WTC11 (cell line): ENCODE results near the gene PI4K2B. TPM values are rescaled to one million over a fixed set of nuclear protein-coding genes. Genes with fewer than 3 reads are reported as not detected.

ENCODE experiments used
- ATAC-seq: fragments of 200-7000 bp; cut with Tn5 transposase; 2 replicates; pipeline ENCODE4 v1.10.0; 2021; ENCODE audit warnings: mild to moderate bottlenecking, moderate library complexity
- CTCF ChIA-PET: fragments of 300-600 bp; sonication (Branson Sonifier 250); formaldehyde crosslinking; loops from one replicate; lab custom pipeline; 2021; ENCODE audit warnings: antibody characterized with exemption; lab: Charles Lee
- POLR2A ChIA-PET: fragments of 350-600 bp; sonication (Branson Sonifier 250); formaldehyde crosslinking; loops from one replicate; lab custom pipeline; 2021; ENCODE audit warnings: antibody characterized with exemption; lab: Charles Lee
- DNase-seq: peaks from one replicate; pipeline ENCODE4 v3.0.0; 2021; ENCODE audit warnings: low spot score
- H3K27ac Mint-ChIP-seq: 2 replicates; pipeline ENCODE4 v1.8.0; 2021; ENCODE audit warnings: mixed read lengths
- H3K27me3 Mint-ChIP-seq: 2 replicates; pipeline ENCODE4 v1.8.0; 2021; ENCODE audit warnings: low read depth, mild to moderate bottlenecking, moderate library complexity, mixed read lengths
- H3K36me3 Mint-ChIP-seq: 2 replicates; pipeline ENCODE4 v1.8.0; 2021; ENCODE audit warnings: mixed read lengths
- H3K4me1 Mint-ChIP-seq: 2 replicates; pipeline ENCODE4 v1.8.0; 2022; ENCODE audit warnings: mixed read lengths
- H3K4me3 Mint-ChIP-seq: 2 replicates; pipeline ENCODE4 v1.8.0; 2021; ENCODE audit warnings: mild to moderate bottlenecking, moderate library complexity, mixed read lengths
- H3K9me3 Mint-ChIP-seq: 2 replicates; pipeline ENCODE4 v1.8.0; 2021; ENCODE audit warnings: mixed read lengths
- CREB1 ChIP-seq: sonication (generic); formaldehyde crosslinking; IDR thresholded peaks from 2 replicates; pipeline ENCODE4 v1.8.0; 2023; ENCODE audit warnings: mild to moderate bottlenecking, missing genetic modification reagents
- GABPB1 ChIP-seq: sonication (generic); formaldehyde crosslinking; IDR thresholded peaks from 2 replicates; pipeline ENCODE4 v1.8.1; 2023; ENCODE audit warnings: mild to moderate bottlenecking, missing genetic modification reagents
- NR1H2 ChIP-seq: sonication (generic); formaldehyde crosslinking; IDR thresholded peaks from 2 replicates; pipeline ENCODE4 v1.9.0; 2021; ENCODE audit warnings: mild to moderate bottlenecking, moderate library complexity, missing genetic modification reagents
- RELA ChIP-seq: sonication (generic); formaldehyde crosslinking; IDR thresholded peaks from 2 replicates; pipeline ENCODE4 v1.8.1; 2022; ENCODE audit warnings: missing genetic modification reagents, mild to moderate bottlenecking, borderline replicate concordance
- SOX15 ChIP-seq: fragments of 250-450 bp; sonication (Bioruptor Pico); IDR thresholded peaks from 2 replicates; pipeline ENCODE4 v1.9.0; 2021; ENCODE audit warnings: mild to moderate bottlenecking
- TEAD1 ChIP-seq: sonication (generic); formaldehyde crosslinking; IDR thresholded peaks from 2 replicates; pipeline ENCODE4 v1.8.0; 2022; ENCODE audit warnings: mild to moderate bottlenecking, missing genetic modification reagents
- ZNF232 ChIP-seq: sonication (generic); formaldehyde crosslinking; IDR thresholded peaks from 2 replicates; pipeline ENCODE4 v1.8.0; 2022; ENCODE audit warnings: mild to moderate bottlenecking, missing genetic modification reagents
- ZNF396 ChIP-seq: fragments of 250-450 bp; sonication (Bioruptor Pico); IDR thresholded peaks from 2 replicates; pipeline ENCODE4 v1.8.0; 2021; ENCODE audit warnings: mild to moderate bottlenecking, moderate library complexity, borderline replicate concordance
- total RNA-seq: library from RNA; stranded (reverse); gene quantifications from 3 replicates; pipeline ENCODE4 v1.2.3, GENCODE V29; 2021
- TF ChIP-seq, protein P1 (sequence below): sonication (generic); formaldehyde crosslinking; IDR thresholded peaks from 2 replicates; pipeline ENCODE4 v1.8.1; 2022; ENCODE audit warnings: low read depth, mild to moderate bottlenecking, moderate library complexity, missing genetic modification reagents, borderline replicate concordance
- TF ChIP-seq, protein P2 (sequence below): fragments of 250-450 bp; sonication (Bioruptor Pico); IDR thresholded peaks from 2 replicates; pipeline ENCODE4 v1.9.0; 2021; ENCODE audit warnings: mild to moderate bottlenecking
- TF ChIP-seq, protein P3 (sequence below): sonication (generic); formaldehyde crosslinking; IDR thresholded peaks from 2 replicates; pipeline ENCODE4 v1.8.1; 2023; ENCODE audit warnings: mild to moderate bottlenecking, missing genetic modification reagents
- TF ChIP-seq, protein P4 (sequence below): sonication (generic); formaldehyde crosslinking; IDR thresholded peaks from 2 replicates; pipeline ENCODE4 v1.8.0; 2022; ENCODE audit warnings: mild to moderate bottlenecking, missing genetic modification reagents
- TF ChIP-seq, protein P5 (sequence below): sonication (generic); formaldehyde crosslinking; IDR thresholded peaks from 2 replicates; pipeline ENCODE4 v1.8.0; 2023; ENCODE audit warnings: missing genetic modification reagents, mild to moderate bottlenecking, borderline replicate concordance
- TF ChIP-seq, protein P6 (sequence below): fragments of 250-450 bp; sonication (Bioruptor Pico); conservative IDR thresholded peaks from 2 replicates; pipeline ENCODE4 v1.9.0; 2021; ENCODE audit warnings: mild to moderate bottlenecking
- TF ChIP-seq, protein P7 (sequence below): sonication (generic); formaldehyde crosslinking; IDR thresholded peaks from 2 replicates; pipeline ENCODE4 v1.8.0; 2023; ENCODE audit warnings: mild to moderate bottlenecking, missing genetic modification reagents

The PI4K2B gene
- total RNA-seq, 1 experiment from 2014 or later, result 15.1 TPM

DNA sequence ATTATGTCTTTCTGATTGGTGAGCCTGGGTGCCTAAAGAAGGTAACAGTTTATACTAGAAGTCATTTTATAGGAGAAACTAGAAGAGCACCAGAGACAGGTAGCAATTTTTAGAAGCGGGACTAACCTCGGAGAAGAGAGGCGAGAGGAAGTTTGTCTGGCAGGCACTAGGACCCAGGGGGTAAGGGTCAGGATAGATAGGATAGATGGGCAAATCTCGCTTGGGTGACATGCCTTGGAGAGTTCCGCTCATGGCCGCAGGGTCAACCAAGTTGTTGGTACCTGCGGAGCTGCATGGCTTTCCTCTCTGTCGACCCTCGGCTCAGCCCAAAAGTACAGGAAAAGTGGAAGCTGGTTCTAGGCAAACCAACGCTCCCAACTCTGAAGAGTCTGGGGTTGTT, 11.3 kb downstream of the PI4K2B start:
- Mint-ChIP-seq H3K27ac (no peak overlapping the region), H3K36me3 (peaks cover 18% of the 10 kb centered on the region), H3K4me3 (no peak overlapping the region; the same call in 1 of the 2 replicates), H3K9me3 (peaks cover 16% of the 10 kb centered on the region), H3K27me3 (no peaks in the 10 kb centered on the region), H3K4me1 (peaks cover 19% of the 10 kb centered on the region)
- DNase-seq (peak; percentile 24), ATAC-seq (no peak)
- POLR2A ChIA-PET, result no interaction called here
- TF ChIP-seq, protein P1, sequence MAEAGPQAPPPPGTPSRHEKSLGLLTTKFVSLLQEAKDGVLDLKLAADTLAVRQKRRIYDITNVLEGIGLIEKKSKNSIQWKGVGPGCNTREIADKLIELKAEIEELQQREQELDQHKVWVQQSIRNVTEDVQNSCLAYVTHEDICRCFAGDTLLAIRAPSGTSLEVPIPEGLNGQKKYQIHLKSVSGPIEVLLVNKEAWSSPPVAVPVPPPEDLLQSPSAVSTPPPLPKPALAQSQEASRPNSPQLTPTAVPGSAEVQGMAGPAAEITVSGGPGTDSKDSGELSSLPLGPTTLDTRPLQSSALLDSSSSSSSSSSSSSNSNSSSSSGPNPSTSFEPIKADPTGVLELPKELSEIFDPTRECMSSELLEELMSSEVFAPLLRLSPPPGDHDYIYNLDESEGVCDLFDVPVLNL, result no peak
- TF ChIP-seq ZNF396 (CRISPR knock-in tag) (no peak), SOX15 (no peak), TEAD1 (CRISPR knock-in tag) (no peak), NR1H2 (no peak), RELA (CRISPR knock-in tag) (no peak)
- TF ChIP-seq, protein P2, sequence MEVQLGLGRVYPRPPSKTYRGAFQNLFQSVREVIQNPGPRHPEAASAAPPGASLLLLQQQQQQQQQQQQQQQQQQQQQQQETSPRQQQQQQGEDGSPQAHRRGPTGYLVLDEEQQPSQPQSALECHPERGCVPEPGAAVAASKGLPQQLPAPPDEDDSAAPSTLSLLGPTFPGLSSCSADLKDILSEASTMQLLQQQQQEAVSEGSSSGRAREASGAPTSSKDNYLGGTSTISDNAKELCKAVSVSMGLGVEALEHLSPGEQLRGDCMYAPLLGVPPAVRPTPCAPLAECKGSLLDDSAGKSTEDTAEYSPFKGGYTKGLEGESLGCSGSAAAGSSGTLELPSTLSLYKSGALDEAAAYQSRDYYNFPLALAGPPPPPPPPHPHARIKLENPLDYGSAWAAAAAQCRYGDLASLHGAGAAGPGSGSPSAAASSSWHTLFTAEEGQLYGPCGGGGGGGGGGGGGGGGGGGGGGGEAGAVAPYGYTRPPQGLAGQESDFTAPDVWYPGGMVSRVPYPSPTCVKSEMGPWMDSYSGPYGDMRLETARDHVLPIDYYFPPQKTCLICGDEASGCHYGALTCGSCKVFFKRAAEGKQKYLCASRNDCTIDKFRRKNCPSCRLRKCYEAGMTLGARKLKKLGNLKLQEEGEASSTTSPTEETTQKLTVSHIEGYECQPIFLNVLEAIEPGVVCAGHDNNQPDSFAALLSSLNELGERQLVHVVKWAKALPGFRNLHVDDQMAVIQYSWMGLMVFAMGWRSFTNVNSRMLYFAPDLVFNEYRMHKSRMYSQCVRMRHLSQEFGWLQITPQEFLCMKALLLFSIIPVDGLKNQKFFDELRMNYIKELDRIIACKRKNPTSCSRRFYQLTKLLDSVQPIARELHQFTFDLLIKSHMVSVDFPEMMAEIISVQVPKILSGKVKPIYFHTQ (CRISPR knock-in tag), result no peak
- TF ChIP-seq, protein P3, sequence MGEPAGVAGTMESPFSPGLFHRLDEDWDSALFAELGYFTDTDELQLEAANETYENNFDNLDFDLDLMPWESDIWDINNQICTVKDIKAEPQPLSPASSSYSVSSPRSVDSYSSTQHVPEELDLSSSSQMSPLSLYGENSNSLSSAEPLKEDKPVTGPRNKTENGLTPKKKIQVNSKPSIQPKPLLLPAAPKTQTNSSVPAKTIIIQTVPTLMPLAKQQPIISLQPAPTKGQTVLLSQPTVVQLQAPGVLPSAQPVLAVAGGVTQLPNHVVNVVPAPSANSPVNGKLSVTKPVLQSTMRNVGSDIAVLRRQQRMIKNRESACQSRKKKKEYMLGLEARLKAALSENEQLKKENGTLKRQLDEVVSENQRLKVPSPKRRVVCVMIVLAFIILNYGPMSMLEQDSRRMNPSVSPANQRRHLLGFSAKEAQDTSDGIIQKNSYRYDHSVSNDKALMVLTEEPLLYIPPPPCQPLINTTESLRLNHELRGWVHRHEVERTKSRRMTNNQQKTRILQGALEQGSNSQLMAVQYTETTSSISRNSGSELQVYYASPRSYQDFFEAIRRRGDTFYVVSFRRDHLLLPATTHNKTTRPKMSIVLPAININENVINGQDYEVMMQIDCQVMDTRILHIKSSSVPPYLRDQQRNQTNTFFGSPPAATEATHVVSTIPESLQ (CRISPR knock-in tag), result no peak
- TF ChIP-seq, protein P4, sequence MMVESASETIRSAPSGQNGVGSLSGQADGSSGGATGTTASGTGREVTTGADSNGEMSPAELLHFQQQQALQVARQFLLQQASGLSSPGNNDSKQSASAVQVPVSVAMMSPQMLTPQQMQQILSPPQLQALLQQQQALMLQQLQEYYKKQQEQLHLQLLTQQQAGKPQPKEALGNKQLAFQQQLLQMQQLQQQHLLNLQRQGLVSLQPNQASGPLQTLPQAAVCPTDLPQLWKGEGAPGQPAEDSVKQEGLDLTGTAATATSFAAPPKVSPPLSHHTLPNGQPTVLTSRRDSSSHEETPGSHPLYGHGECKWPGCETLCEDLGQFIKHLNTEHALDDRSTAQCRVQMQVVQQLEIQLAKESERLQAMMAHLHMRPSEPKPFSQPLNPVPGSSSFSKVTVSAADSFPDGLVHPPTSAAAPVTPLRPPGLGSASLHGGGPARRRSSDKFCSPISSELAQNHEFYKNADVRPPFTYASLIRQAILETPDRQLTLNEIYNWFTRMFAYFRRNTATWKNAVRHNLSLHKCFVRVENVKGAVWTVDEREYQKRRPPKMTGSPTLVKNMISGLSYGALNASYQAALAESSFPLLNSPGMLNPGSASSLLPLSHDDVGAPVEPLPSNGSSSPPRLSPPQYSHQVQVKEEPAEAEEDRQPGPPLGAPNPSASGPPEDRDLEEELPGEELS (CRISPR knock-in tag), result no peak
- CTCF ChIA-PET, result no interaction called here

DNA sequence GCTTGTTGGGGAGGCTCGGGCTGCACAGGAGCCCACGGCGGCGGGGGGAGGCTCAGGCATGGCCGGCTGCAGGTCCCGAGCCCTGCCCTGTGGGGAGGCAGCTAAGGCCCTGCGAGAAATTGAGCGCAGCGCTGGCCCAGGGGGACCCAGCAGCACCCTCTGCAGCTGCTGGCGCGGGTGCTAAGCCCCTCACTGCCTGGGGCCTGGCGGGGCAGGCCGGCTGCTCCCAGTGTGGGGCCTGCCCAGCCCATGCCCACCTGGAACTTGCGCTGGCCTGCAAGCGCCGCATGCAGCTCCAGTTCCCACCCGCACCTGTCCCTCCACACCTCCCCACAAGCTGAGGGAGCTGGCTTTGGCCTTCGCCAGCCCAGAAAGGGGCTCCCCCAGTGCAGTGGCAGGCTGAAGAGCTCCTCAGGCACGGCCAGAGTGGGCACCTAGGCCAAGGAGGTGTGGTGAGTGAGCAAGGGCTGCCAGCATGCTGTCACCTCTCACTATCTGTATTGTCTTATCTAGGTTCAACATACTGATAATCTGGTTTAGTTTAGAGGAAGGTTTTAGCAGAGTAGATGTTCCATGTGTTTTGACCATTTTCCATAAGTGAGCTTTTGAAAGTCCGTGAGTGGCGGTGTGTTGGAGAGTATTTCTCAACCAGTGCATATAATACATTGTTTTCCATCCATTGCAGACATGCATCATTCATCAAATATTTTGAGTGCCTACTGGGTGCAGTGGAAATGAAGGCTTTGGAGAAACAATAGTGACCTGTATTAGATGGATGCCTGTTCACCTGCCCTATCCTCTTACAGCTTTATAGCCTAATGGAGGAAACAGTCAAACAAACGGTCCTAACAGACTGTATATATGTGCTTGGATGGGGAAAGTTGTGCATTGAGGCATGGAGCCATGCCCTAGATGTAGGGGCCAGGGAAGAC, 13.1 kb downstream of the PI4K2B start:
- no peak overlapping the region for H3K27ac Mint-ChIP-seq
- DNase-seq, result no peak
- TF ChIP-seq, protein P5, sequence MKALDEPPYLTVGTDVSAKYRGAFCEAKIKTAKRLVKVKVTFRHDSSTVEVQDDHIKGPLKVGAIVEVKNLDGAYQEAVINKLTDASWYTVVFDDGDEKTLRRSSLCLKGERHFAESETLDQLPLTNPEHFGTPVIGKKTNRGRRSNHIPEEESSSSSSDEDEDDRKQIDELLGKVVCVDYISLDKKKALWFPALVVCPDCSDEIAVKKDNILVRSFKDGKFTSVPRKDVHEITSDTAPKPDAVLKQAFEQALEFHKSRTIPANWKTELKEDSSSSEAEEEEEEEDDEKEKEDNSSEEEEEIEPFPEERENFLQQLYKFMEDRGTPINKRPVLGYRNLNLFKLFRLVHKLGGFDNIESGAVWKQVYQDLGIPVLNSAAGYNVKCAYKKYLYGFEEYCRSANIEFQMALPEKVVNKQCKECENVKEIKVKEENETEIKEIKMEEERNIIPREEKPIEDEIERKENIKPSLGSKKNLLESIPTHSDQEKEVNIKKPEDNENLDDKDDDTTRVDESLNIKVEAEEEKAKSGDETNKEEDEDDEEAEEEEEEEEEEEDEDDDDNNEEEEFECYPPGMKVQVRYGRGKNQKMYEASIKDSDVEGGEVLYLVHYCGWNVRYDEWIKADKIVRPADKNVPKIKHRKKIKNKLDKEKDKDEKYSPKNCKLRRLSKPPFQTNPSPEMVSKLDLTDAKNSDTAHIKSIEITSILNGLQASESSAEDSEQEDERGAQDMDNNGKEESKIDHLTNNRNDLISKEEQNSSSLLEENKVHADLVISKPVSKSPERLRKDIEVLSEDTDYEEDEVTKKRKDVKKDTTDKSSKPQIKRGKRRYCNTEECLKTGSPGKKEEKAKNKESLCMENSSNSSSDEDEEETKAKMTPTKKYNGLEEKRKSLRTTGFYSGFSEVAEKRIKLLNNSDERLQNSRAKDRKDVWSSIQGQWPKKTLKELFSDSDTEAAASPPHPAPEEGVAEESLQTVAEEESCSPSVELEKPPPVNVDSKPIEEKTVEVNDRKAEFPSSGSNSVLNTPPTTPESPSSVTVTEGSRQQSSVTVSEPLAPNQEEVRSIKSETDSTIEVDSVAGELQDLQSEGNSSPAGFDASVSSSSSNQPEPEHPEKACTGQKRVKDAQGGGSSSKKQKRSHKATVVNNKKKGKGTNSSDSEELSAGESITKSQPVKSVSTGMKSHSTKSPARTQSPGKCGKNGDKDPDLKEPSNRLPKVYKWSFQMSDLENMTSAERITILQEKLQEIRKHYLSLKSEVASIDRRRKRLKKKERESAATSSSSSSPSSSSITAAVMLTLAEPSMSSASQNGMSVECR (CRISPR knock-in tag), result no peak
- TF ChIP-seq, protein P6, sequence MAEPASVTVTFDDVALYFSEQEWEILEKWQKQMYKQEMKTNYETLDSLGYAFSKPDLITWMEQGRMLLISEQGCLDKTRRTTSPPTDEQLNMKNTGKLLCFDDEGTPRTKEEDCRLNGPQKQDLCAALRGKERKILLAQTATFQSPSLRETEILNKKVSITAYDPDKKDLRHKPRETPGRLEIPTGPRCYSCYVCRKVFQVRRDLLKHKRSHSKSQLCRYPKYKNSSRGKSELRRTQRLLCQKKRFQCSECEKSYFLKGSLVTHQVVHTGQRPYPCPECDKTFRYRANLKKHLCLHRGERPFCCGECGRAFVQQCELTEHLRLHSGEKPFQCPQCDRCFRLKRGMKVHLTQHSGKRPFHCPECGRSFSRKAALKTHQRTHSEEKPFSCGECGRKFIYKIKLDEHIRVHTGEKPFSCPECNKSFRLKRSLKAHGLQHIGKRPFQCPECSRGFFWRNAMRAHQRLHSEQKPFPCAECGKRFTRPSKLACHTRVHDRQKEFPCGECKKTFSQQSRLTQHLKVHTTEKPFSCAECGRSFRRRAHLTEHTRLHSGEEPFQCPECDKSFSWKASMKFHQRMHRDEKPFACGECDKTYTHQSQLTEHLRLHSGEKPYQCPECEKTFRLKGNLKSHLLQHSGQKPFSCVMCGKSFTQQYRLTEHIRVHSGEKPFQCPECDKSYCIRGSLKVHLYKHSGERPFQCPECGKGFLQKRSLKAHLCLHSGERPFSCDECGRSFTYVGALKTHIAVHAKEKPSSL (CRISPR knock-in tag), result no peak
- TF ChIP-seq CREB1, result no peak
- no peak for TF ChIP-seq GABPB1 (CRISPR knock-in tag)
- TF ChIP-seq ZNF232 (CRISPR knock-in tag), result no peak
- TF ChIP-seq, protein P7, sequence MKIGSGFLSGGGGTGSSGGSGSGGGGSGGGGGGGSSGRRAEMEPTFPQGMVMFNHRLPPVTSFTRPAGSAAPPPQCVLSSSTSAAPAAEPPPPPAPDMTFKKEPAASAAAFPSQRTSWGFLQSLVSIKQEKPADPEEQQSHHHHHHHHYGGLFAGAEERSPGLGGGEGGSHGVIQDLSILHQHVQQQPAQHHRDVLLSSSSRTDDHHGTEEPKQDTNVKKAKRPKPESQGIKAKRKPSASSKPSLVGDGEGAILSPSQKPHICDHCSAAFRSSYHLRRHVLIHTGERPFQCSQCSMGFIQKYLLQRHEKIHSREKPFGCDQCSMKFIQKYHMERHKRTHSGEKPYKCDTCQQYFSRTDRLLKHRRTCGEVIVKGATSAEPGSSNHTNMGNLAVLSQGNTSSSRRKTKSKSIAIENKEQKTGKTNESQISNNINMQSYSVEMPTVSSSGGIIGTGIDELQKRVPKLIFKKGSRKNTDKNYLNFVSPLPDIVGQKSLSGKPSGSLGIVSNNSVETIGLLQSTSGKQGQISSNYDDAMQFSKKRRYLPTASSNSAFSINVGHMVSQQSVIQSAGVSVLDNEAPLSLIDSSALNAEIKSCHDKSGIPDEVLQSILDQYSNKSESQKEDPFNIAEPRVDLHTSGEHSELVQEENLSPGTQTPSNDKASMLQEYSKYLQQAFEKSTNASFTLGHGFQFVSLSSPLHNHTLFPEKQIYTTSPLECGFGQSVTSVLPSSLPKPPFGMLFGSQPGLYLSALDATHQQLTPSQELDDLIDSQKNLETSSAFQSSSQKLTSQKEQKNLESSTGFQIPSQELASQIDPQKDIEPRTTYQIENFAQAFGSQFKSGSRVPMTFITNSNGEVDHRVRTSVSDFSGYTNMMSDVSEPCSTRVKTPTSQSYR (CRISPR knock-in tag), result no peak

More for the DNA sequence above, 13.1 kb downstream of the PI4K2B start:
- Mint-ChIP-seq H3K4me1 (peaks cover 19% of the 10 kb centered on the region), H3K9me3 (peaks cover 16% of the 10 kb centered on the region), H3K36me3 (peaks cover 18% of the 10 kb centered on the region), H3K4me3 (no peak overlapping the region), H3K27me3 (no peaks in the 10 kb centered on the region)
- ATAC-seq, result no peak
- CTCF ChIA-PET, result no interaction called here
- POLR2A ChIA-PET, result no interaction called here
